SK-N-SH (cell line): Measurements from ENCODE around the gene TNRC6B. TPM values are rescaled to one million over a fixed set of nuclear protein-coding genes. Genes with fewer than 3 reads are reported as not detected.

Experiments used
- CTCF ChIA-PET: fragments of 300-600, 350-600 bp; formaldehyde crosslinking; extraction: SDS; loops from one replicate; lab custom pipeline; 2021; lab: Yijun Ruan, JAX
- POLR2A ChIA-PET: fragments of 350-600 bp; sonication (Branson Sonifier 250); formaldehyde crosslinking; extraction: SDS; loops from one replicate; lab custom pipeline; 2020; ENCODE audit warnings: antibody characterized with exemption, inconsistent platforms; lab: Yijun Ruan, JAX
- DNase-seq: peaks from one replicate; pipeline ENCODE4 v3.0.0; 2012
- H2AFZ ChIP-seq: fragments of 200-600 bp; sonication (generic); 2 replicates; pipeline ENCODE4 v1.8.1; 2016; ENCODE audit warnings: antibody characterized with exemption, mild to moderate bottlenecking, low read depth
- H3F3A ChIP-seq: fragments of 200-600 bp; sonication (generic); replicated peaks from 2 replicates; pipeline ENCODE3; 2016; ENCODE audit warnings: antibody characterized with exemption, mild to moderate bottlenecking; ENCODE audit not compliant: insufficient read depth
- H3K27ac ChIP-seq, 2 experiments: fragments of 200-500 bp in 1 of 2; fragments of 200-600 bp in 1 of 2; sonication (Bioruptor generic) in 1 of 2; sonication (generic), shearing (Covaris generic) in 1 of 2; 2 replicates each; pipeline versions ENCODE4 v1.5.1 to v1.6.1; 2014 to 2016; ENCODE audit warnings: low read depth in 2 of 2, inconsistent platforms in 1 of 2, low read length in 1 of 2, mild to moderate bottlenecking in 1 of 2, mixed read lengths in 1 of 2
- H3K27me3 ChIP-seq: fragments of 200-600 bp; sonication (generic), shearing (Covaris generic); 2 replicates; pipeline ENCODE4 v1.6.1; 2016; ENCODE audit warnings: mixed run types; ENCODE audit not compliant: insufficient read depth
- H3K36me3 ChIP-seq, 2 experiments: fragments of 200-500 bp in 1 of 2; fragments of 200-600 bp in 1 of 2; sonication (Bioruptor generic) in 1 of 2; sonication (generic) in 1 of 2; replicated peaks in 1 of 2; 2 replicates each; pipeline versions ENCODE3 to v1.5.1; 2014 to 2016; ENCODE audit warnings: low read length in 1 of 2, mild to moderate bottlenecking in 1 of 2; ENCODE audit not compliant: insufficient read depth in 2 of 2, control insufficient read depth in 1 of 2
- H3K4me1 ChIP-seq, 2 experiments: fragments of 200-500 bp in 1 of 2; fragments of 200-600 bp in 1 of 2; sonication (Bioruptor generic) in 1 of 2; sonication (generic), shearing (Covaris generic) in 1 of 2; 2 replicates each; pipeline versions ENCODE4 v1.5.1 to v1.6.1; 2014 to 2016; ENCODE audit warnings: low read depth in 1 of 2, low read length in 1 of 2, mixed run types in 1 of 2; ENCODE audit not compliant: insufficient read depth in 2 of 2, control insufficient read depth in 1 of 2
- H3K4me2 ChIP-seq: fragments of 200-600 bp; sonication (generic), shearing (Covaris generic); 2 replicates; pipeline ENCODE4 v1.6.1; 2017; ENCODE audit warnings: mixed run types
- H3K4me3 ChIP-seq, 2 experiments: fragments of 200-500 bp in 1 of 2; fragments of 200-600 bp in 1 of 2; sonication (Bioruptor generic) in 1 of 2; sonication (generic), shearing (Covaris generic) in 1 of 2; 2 replicates each; pipeline versions ENCODE4 v1.5.1 to v1.8.1; 2014 to 2016; ENCODE audit warnings: low read depth in 2 of 2, inconsistent platforms in 1 of 2, low read length in 1 of 2, mild to moderate bottlenecking in 1 of 2, mixed read lengths in 1 of 2, moderate library complexity in 1 of 2
- H3K79me2 ChIP-seq: fragments of 200-600 bp; sonication (generic); 2 replicates; pipeline ENCODE4 v1.8.1; 2017; ENCODE audit warnings: mild to moderate bottlenecking; ENCODE audit not compliant: insufficient read depth
- H3K9ac ChIP-seq: fragments of 200-600 bp; sonication (generic); 2 replicates; pipeline ENCODE4 v1.6.1; 2017; ENCODE audit warnings: mixed run types
- H3K9me2 ChIP-seq: fragments of 200-600 bp; sonication (generic); 2 replicates; pipeline ENCODE4 v1.6.1; 2017; ENCODE audit warnings: mixed run types
- H3K9me3 ChIP-seq: fragments of 200-600 bp; sonication (generic); 2 replicates; pipeline ENCODE4 v1.6.1; 2017; ENCODE audit warnings: mixed run types, mild to moderate bottlenecking, moderate library complexity
- H4K20me1 ChIP-seq: fragments of 200-600 bp; sonication (generic); 2 replicates; pipeline ENCODE4 v1.6.1; 2017; ENCODE audit warnings: mild to moderate bottlenecking, mixed run types; ENCODE audit not compliant: insufficient read depth
- CHD2 ChIP-seq: fragments of 150-350 bp; IDR thresholded peaks from 2 replicates; pipeline ENCODE4 v1.6.1; 2018; ENCODE audit warnings: low read length; ENCODE audit not compliant: partially characterized antibody
- EP300 ChIP-seq, 2 experiments: IDR thresholded peaks; 2 replicates each; pipeline versions ENCODE4 v1.4.0 to v1.6.1; 2012; ENCODE audit warnings: borderline replicate concordance in 1 of 2, low read depth in 1 of 2, low read length in 1 of 2
- EZH2phosphoT487 ChIP-seq: fragments of 200-600 bp; sonication (generic); IDR thresholded peaks from 2 replicates; pipeline ENCODE4 v1.6.1; 2017; ENCODE audit warnings: low read depth, mixed run types, mild to moderate bottlenecking, antibody characterized with exemption, moderate library complexity, borderline replicate concordance
- FOSL2 ChIP-seq: IDR thresholded peaks from 2 replicates; pipeline ENCODE4 v1.4.0; 2012; ENCODE audit warnings: low read depth, mild to moderate bottlenecking, moderate library complexity, borderline replicate concordance
- GABPA ChIP-seq: IDR thresholded peaks from 2 replicates; pipeline ENCODE4 v1.4.0; 2012; ENCODE audit warnings: low read depth, mild to moderate bottlenecking
- JUND ChIP-seq: IDR thresholded peaks from 2 replicates; pipeline ENCODE4 v1.4.0; 2012
- MAX ChIP-seq: IDR thresholded peaks from 2 replicates; pipeline ENCODE4 v1.4.0; 2012; ENCODE audit warnings: low read depth
- MXI1 ChIP-seq: IDR thresholded peaks from 2 replicates; pipeline ENCODE4 v1.6.1; 2012; ENCODE audit warnings: mild to moderate bottlenecking, low read depth, low read length, improper control_type of control experiment
- NFIC ChIP-seq: IDR thresholded peaks from 2 replicates; pipeline ENCODE4 v1.4.0; 2012; ENCODE audit warnings: borderline replicate concordance
- NRF1 ChIP-seq: IDR thresholded peaks from 2 replicates; pipeline ENCODE4 v1.6.1; 2012; ENCODE audit warnings: low read depth, mild to moderate bottlenecking, low read length
- POLR2AphosphoS5 ChIP-seq: IDR thresholded peaks from 2 replicates; pipeline ENCODE4 v1.6.1; 2012; ENCODE audit warnings: low read depth, low read length
- REST ChIP-seq: IDR thresholded peaks from 2 replicates; pipeline ENCODE4 v1.6.1; 2012; ENCODE audit warnings: mild to moderate bottlenecking, low read depth, low read length, moderate library complexity
- RXRA ChIP-seq: IDR thresholded peaks from 2 replicates; pipeline ENCODE4 v1.4.0; 2012; ENCODE audit warnings: low read depth, mild to moderate bottlenecking, borderline replicate concordance
- TAF1 ChIP-seq: IDR thresholded peaks from 2 replicates; pipeline ENCODE4 v1.6.1; 2012; ENCODE audit warnings: low read depth, mild to moderate bottlenecking, low read length, moderate library complexity, borderline replicate concordance
- TCF12 ChIP-seq: IDR thresholded peaks from 2 replicates; pipeline ENCODE4 v1.4.0; 2012
- WGBS: methylation state at CpG from one replicate; pipeline ENCODE4 v1.1.6; 2017; ENCODE audit warnings: low lambda C conversion rate; 5-methylcytosine and 5-hydroxymethylcytosine counted together
- polyA plus RNA-seq, 3 experiments: library from polyadenylated mRNA; depleted of rRNA; stranded (reverse); fragments of >200 nt; gene quantifications; 2 replicates each; pipeline ENCODE4 v1.2.3, GENCODE V29; 2012

TNRC6B gene
- polyA plus RNA-seq, 1 of the 3 experiments (the other 2 are of a cell fraction) = 1.2 TPM

GRCh38 chr22:40329466-40329865, 151.7 kb downstream of the TNRC6B start:
- Histone ChIP-seq H3F3A (no peaks in the 10 kb centered on the region), H3K9ac (no peak overlapping the region), H4K20me1 (no peaks in the 10 kb centered on the region), H3K79me2 (no peaks in the 10 kb centered on the region), H3K36me3 (peaks cover 0 to 3% of the 10 kb centered on the region in 2 experiments), H3K4me1 (peaks cover 0 to 15% of the 10 kb centered on the region in 2 experiments; a peak in 2 of 4 replicates), H3K9me2 (no peaks in the 10 kb centered on the region), H3K9me3 (no peaks in the 10 kb centered on the region), H3K27me3 (no peaks in the 10 kb centered on the region), H2AFZ (no peak overlapping the region), H3K4me3 (no peak overlapping the region), H3K27ac (no peak overlapping the region), H3K4me2 (no peak overlapping the region)
- WGBS = 96% methylated on average over 8 of the region's 9 CpGs
- TF ChIP-seq RXRA (no peak), TAF1 (no peak), CHD2 (no peak), NFIC (no peak), MXI1 (no peak), TCF12 (no peak), MAX (no peak), REST (no peak), FOSL2 (no peak), POLR2AphosphoS5 (no peak), GABPA (no peak), NRF1 (no peak), JUND (no peak)
- ChIA-PET CTCF (interaction anchor here (1.2 kb wide), 1 partner anchor 18 kb away, joined by 3 read pairs; no protein-coding TSS in a partner anchor), POLR2A (no interaction called here)
- DNase-seq = no peak

- no peak overlapping the region for H3K9ac ChIP-seq
- H3F3A ChIP-seq = no peaks in the 10 kb centered on the region
- H3K79me2 ChIP-seq = no peaks in the 10 kb centered on the region
- TF ChIP-seq EZH2phosphoT487 (no peak), RXRA (no peak), EP300 (IDR thresholded peaks at IDR 0.05; ENCODE audit: borderline replicate concordance in 1 of 2, low read depth in 1 of 2, low read length in 1 of 2) (no peak), CHD2 (no peak)
- no peak overlapping the region for H3K4me2 ChIP-seq
- no peaks in the 10 kb centered on the region for H3K27me3 ChIP-seq
- CTCF ChIA-PET = interaction anchor here (1.2 kb wide), 1 partner anchor 18 kb away, joined by 3 read pairs; no protein-coding TSS in a partner anchor
- no peaks in the 10 kb centered on the region for H3K9me2 ChIP-seq
- POLR2A ChIA-PET = no interaction called here
- 100% methylated on average over 4 of the region's 4 CpGs for WGBS
- H3K27ac ChIP-seq = no peak overlapping the region
- no peaks in the 10 kb centered on the region for H3K36me3 ChIP-seq
- DNase-seq = no peak
- H3K9me3 ChIP-seq = no peaks in the 10 kb centered on the region
- H4K20me1 ChIP-seq = no peaks in the 10 kb centered on the region
- H3K4me1 ChIP-seq = peaks cover 0 to 13% of the 10 kb centered on the region in 2 experiments; a peak in 3 of 4 replicates
- H2AFZ ChIP-seq = no peak overlapping the region
- H3K4me3 ChIP-seq = no peak overlapping the region
Observed at GRCh38 chr22:40330086-40330485, 152.4 kb downstream of the TNRC6B start.
